GM13976 (cell line): ENCODE results near the gene KDM4C.

Source experiments
- DNase-seq: peaks from one replicate; pipeline ENCODE4 v3.0.0; 2012; ENCODE audit warnings: low spot score
- in situ Hi-C: fragments of 300-500 bp; cut with MboI; formaldehyde crosslinking; loops from one replicate; pipeline ENCODE4 v1.12.0; 2022; ENCODE audit warnings: low sequenced_read_pairs, mixed read lengths, inconsistent platforms; ENCODE audit not compliant: unreplicated experiment
- TF ChIP-seq, protein P1 (sequence below): IDR thresholded peaks from 2 replicates; pipeline ENCODE4 v1.5.1; 2012; ENCODE audit warnings: borderline replicate concordance, mild to moderate bottlenecking; ENCODE audit not compliant: insufficient read depth; ENCODE audit errors: extremely low read depth, missing control alignments, control extremely low read depth

The KDM4C gene

DNA sequence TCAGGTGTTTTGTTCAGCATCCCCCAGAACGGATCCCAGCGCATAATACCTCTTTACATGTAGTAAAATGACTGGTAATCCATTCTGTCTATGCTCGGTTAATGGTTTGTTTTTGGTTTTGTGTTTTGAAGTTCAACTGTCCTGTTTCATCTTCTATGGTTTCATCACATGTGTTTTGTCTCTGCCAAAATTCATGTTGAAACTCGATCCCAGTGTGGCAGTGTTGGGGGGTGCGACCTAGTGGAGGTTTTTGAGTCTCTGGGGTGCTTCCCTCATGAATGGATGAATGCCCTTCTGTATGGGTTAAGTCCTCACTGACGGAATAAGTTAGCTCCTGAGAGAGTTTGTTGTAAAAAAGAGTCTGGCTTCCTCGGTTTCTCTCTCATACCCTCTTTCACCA is 317.4 kb downstream of the KDM4C start:
- DNase-seq, result no peak
- in situ Hi-C loops, result no loop called here
- TF ChIP-seq, protein P1, sequence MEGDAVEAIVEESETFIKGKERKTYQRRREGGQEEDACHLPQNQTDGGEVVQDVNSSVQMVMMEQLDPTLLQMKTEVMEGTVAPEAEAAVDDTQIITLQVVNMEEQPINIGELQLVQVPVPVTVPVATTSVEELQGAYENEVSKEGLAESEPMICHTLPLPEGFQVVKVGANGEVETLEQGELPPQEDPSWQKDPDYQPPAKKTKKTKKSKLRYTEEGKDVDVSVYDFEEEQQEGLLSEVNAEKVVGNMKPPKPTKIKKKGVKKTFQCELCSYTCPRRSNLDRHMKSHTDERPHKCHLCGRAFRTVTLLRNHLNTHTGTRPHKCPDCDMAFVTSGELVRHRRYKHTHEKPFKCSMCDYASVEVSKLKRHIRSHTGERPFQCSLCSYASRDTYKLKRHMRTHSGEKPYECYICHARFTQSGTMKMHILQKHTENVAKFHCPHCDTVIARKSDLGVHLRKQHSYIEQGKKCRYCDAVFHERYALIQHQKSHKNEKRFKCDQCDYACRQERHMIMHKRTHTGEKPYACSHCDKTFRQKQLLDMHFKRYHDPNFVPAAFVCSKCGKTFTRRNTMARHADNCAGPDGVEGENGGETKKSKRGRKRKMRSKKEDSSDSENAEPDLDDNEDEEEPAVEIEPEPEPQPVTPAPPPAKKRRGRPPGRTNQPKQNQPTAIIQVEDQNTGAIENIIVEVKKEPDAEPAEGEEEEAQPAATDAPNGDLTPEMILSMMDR, result no peak

DNA sequence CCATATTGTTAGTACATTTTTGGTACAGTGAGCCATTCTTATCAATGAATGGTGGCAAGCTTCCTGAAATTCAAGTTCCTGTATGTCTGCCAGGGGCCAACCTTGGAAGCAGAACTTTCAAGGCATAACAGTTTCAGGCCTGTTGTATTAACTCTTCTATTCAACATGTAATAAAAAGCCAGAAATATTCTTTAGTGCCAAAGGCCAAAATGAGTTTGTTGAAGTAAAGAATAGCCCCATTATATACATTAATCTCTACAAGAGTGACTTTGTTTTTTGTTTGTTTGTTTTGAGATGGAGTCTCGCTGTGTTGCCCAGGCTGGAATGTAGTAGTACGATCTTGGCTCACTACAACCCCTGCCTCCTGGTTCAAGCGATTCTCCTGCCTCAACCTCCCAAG is 321.3 kb downstream of the KDM4C start:
- DNase-seq, result no peak
- TF ChIP-seq, protein P1, result no peak
- in situ Hi-C loops, result no loop called here

DNA sequence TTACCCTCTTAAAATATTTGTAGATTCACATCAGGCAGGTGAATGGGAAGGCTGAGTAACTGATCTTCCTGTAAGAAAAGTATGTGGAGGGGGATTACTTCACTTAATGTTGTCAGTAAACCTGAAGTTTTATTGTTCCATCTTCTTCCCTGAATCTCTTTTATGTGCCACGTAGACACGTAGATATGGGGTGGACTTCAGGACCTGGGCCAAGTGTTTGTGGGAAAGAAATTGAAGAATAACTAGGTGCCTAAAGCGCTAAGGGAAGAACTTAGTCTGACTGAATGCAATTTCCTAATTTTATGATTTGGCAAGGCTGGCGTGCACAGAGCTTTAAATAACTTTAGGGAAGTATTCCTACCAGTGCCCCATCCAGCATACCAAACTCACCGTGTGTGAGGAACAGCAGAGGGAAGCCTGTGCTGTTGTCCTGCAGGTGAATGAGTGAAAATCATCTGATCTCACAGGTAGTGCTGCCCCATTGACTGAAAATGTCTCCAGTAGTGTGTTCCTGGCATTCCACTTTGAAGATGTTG is 323.4 kb downstream of the KDM4C start:
- TF ChIP-seq, protein P1, result no peak
- in situ Hi-C loops, result no loop called here
- DNase-seq, result no peak

DNA sequence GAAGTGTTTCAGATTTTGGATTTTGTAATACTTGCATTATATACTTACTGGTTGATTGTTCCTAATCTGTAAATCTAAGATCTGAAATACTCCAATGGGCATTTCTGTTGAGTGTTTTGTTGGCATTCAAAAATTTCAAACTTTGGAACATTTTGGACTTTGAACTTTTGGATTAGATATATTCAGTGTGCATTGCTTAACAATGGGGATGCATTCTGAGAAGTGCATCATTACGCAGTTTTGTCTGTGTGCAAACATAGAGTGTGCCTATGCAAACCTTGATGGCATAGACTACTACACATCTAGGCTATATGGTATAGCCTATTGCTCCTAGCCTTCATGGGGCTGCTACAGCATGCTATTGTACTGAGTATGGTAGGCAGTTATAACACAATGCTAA is 325.4 kb downstream of the KDM4C start:
- no peak for DNase-seq
- in situ Hi-C loops, result no loop called here
- TF ChIP-seq, protein P1, result no peak

DNA sequence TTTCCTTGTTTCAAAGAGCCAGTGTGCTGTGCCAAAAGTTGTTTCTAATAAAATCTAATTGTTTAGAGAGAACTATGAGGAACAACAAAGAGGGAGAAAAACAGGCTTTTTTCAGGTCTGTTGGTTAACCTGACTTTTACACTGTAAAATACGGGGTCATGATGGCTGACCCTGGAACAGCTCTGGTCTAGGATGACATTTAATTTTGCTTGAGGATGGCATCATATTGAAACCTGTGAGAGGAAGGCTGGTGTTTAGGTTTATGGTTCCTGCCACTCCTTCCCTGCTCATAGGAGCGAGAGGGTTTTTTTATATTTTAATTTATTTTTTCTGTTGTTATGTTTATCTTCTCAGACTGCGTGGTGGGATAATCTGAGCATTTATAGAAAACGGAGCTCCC is 327.6 kb downstream of the KDM4C start:
- DNase-seq, result no peak
- TF ChIP-seq, protein P1, result no peak
- in situ Hi-C loops, result no loop called here

DNA sequence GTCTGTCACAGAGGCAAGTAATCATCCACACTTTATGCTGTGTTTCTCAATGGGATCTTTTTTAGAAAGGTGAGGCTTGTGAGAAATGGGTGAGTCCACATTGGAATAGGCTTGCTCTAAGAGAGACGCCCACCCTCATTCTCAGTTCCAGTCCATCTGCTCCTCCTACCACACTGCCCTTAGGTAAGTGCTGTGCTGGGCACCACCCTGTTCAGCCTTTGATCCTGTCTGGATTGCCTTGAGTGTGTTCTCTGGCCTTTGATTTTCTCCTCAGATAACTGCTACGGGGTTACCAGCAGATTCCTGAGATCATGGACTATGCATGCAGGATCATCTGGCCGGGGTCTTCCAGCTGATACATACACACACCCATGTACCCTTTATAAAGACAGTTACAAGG is 328.6 kb downstream of the KDM4C start:
- DNase-seq, result no peak
- in situ Hi-C loops, result no loop called here
- TF ChIP-seq, protein P1, result no peak

DNA sequence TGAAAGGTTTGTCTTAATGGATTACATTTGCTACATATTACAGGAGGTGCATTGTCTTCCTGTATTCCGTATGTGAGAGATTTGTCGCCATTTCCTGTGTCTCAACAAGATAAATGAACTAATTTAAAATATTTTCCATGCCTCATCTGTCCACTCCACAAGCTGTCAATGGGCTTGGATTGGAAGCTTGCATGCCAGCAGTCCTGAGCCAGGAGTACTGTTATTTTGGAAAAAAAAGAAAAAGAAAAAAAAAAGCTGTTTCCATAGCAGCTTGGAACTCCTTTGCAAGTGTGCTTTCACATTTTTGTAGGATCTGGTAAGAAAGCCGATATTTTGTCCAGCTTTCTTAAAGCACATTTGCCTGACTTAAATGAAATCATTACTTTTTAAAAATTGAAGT is 330.8 kb downstream of the KDM4C start:
- TF ChIP-seq, protein P1, result no peak
- in situ Hi-C loops, result no loop called here
- DNase-seq, result no peak
